ENCODE data around the gene PRR14. TPM values are rescaled to one million over a fixed set of nuclear protein-coding genes. Genes with fewer than 3 reads are reported as not detected.
A peak's percentile ranks its signal among the peaks of the same experiment; 100 is the strongest.
"Not testable (repeated sequence)": the region's sequence is repeated elsewhere in the genome, so short reads cannot be mapped to it uniquely, and the experiment has no call there.

PRR14 gene
- total RNA-seq, 1 donor from 2014 or later, result 45.7 TPM

DNA sequence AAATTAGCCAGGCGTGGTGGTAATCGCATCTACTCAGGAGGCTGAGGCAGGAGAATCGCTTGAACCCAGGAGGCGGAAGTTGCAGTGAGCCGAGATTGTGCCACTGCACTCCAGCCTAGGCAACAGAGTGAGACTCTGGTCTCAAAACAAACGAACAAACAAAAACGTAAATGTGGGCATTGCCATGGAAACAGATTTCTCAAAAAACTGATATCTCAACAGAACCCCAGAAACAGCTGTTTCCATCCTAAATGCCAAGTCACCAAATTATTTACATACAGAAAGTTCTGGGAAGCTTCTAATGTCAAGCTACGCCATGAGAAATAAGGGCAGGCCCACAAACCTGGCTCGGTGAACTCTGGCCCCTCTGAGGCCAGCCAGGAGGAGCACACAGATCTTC, 24.5 kb upstream of the PRR14 start:
- no peak for DNase-seq (ENCODE audit: low spot score)
- no peak for ATAC-seq
- intact Hi-C loops (cut with DNase I), result no loop called here

GRCh38 chr16:30628628-30629540, 21.9 kb upstream of the PRR14 start:
- DNase-seq (ENCODE audit: low spot score) (peak; percentile 94), ATAC-seq (peak; percentile 92)
- intact Hi-C loops (cut with DNase I), result no loop called here

GRCh38 chr16:30632454-30632853, 18.3 kb upstream of the PRR14 start:
- ATAC-seq; intact Hi-C loops (cut with DNase I); DNase-seq (ENCODE audit: low spot score): not testable (repeated sequence)

DNA sequence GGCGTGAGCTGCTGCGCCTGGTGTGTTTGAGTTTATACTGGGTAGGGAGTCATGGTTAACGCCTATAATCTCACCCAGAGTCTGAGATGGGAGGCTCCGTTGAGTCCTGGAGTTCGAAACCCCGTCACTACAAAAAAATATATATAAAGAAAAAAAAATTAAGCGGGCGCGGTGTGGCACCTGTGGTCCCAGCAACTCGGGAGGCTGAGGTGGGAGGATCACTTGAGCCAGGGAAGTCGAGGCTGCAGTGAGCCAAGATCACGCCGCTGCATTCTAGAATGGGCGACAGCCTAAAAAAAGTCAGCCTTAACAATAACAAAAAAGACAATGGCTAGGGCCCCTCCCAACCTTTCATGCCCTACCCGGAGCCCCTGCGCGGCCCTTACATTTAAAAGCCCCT, 17.2 kb upstream of the PRR14 start:
- intact Hi-C loops (cut with DNase I), result no loop called here
- no peak for ATAC-seq
- no peak for DNase-seq (ENCODE audit: low spot score)

DNA sequence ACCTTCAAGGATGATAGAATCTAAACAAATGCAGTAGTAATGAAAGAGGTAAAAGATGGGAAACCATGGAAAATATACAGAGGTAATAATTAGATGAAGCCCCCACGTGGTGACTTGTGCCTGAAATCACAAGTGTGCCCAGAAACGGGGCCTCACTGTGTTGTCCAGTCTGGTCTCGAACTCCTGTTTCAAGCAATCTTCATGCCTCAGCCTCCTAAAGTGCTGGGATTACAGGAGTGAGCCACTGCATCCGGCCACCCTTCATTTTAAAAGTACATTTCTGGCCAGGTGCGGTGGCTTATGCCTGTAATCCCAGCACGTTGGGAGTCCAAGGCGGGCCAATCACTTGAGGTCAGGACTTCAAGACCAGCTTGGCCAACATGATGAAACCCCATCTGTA, 14.2 kb upstream of the PRR14 start:
- intact Hi-C loops (cut with DNase I), result no loop called here
- ATAC-seq, result no peak
- DNase-seq (ENCODE audit: low spot score), result no peak

DNA sequence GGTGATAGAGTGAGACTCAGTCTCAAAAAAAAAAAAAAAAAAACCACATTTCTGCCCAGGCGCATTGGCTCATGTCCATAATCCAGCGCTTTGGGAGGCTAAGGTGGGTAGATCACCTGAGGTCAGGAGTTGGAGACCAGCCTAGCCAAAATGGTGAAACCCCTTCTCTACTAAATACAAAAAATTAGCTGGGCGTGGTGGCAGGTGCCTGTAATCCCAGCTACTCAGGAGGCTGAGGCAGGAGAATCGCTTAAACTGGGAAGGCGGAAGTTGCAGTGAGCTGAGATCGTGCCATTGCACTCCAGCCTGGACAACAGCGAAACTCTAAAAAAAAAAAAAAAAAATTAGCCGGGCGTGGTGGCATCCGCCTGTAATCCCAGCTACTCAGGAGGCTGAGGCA, 13.6 kb upstream of the PRR14 start:
- DNase-seq (ENCODE audit: low spot score); intact Hi-C loops (cut with DNase I); ATAC-seq: not testable (repeated sequence)

DNA sequence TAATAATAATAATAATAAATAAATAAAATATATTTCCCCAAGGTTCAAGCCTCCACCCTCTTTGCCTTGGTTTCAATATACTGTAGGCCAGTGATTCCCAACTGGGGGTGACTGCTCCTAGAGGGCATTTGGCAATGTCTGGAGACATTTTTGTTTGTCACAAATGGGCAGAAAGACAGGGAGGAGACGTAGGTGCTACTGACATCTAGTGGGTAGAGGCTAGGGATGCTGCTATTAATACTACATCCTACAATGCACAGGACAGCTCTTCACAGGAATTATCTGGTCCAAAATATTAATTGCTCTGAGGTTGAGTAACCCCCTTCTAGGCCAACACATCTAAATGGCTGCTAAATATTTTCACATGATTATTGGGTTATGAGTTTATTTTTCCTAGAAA, 12.8 kb upstream of the PRR14 start:
- ATAC-seq (no peak), DNase-seq (ENCODE audit: low spot score) (no peak)
- intact Hi-C loops (cut with DNase I), result no loop called here

DNA sequence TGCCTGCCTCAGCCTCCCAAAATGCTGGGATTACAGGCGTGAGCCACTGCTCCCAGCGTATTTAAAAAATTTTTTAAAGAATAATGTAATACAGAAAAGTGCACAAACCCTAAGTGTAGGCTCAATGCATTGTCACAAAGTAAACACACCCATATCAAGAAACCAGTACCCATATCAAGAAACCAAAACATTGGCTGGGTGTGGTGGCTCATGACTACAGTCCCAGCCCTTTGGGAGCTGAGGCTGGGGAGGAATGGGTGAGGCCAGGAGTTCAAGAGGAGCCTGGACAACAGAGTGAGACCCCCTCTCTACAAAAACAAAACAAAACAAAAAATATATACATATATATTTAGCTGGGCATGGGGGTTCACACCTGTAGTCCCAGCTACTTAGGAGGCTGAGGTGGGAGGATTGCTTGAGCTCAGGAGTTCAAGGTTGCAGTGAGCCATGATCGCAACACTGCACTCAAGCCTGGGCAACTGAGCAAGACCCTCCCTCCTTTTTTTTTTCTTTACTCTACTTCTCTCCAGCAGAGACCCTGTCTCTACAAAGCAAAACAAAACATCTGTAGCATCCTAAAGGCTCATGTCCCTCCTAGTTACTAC, 9.3 kb upstream of the PRR14 start:
- intact Hi-C loops (cut with DNase I), result no loop called here
- no peak for ATAC-seq
- no peak for DNase-seq (ENCODE audit: low spot score)

GRCh38 chr16:30644334-30644830, 6.4 kb upstream of the PRR14 start:
- intact Hi-C loops (cut with DNase I), result no loop called here
- DNase-seq (ENCODE audit: low spot score) (no peak), ATAC-seq (no peak)

GRCh38 chr16:30645727-30646126, 5.0 kb upstream of the PRR14 start:
- ATAC-seq, result no peak
- DNase-seq (ENCODE audit: low spot score), result no peak
- intact Hi-C loops (cut with DNase I), result no loop called here

DNA sequence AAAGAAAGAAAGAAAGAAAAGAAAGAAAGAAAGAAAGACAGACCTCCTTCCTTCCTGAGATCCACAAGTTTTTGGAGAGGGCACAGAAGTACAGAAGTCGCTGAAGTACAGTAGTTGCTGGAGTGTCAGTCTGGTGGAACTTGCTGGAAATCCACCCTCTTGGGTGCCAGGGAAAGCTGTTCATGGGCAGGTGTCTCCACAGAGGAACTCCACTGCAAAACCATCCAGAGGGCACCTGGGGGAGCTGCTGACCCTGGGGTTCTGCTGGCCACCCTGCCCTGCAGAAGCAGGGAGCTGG, 3.5 kb upstream of the PRR14 start:
- intact Hi-C loops (cut with DNase I), result no loop called here
- DNase-seq (ENCODE audit: low spot score), result no peak
- ATAC-seq, result no peak

GRCh38 chr16:30649725-30650368, 913 bp upstream of the PRR14 start:
- ATAC-seq, result peak; percentile 2
- intact Hi-C loops (cut with DNase I), result no loop called here
- peak; percentile 78 for DNase-seq (ENCODE audit: low spot score)

GRCh38 chr16:30651124-30652004, 604 bp downstream of the PRR14 start:
- ATAC-seq, result peak; percentile 52
- peak; percentile 80 for DNase-seq (ENCODE audit: low spot score)
- intact Hi-C loops (cut with DNase I), result no loop called here

DNA sequence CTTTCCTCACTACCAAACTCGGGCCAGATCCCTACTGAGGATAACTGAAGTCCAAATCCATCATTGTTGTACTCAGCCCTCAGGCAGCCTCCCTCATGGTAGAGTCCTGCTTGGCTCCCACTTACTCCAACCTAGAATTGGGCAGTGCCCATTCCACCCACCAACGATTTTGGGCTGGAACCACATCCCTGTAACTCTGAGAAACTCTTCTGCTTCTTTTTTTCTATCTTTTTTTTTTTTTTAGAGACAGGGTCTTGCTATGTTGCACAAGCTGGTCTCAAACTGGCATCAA, 1.2 kb downstream of the PRR14 start:
- intact Hi-C loops (cut with DNase I), result no loop called here
- DNase-seq (ENCODE audit: low spot score) (no peak), ATAC-seq (no peak)

- no peak for DNase-seq (ENCODE audit: low spot score)
- no peak for ATAC-seq
- intact Hi-C loops (cut with DNase I), result no loop called here
Observed at GRCh38 chr16:30652718-30653117, 2.0 kb downstream of the PRR14 start.

- ATAC-seq (no peak), DNase-seq (ENCODE audit: low spot score) (no peak)
- intact Hi-C loops (cut with DNase I), result no loop called here
Observed at GRCh38 chr16:30654856-30655255, 4.1 kb downstream of the PRR14 start.

DNA sequence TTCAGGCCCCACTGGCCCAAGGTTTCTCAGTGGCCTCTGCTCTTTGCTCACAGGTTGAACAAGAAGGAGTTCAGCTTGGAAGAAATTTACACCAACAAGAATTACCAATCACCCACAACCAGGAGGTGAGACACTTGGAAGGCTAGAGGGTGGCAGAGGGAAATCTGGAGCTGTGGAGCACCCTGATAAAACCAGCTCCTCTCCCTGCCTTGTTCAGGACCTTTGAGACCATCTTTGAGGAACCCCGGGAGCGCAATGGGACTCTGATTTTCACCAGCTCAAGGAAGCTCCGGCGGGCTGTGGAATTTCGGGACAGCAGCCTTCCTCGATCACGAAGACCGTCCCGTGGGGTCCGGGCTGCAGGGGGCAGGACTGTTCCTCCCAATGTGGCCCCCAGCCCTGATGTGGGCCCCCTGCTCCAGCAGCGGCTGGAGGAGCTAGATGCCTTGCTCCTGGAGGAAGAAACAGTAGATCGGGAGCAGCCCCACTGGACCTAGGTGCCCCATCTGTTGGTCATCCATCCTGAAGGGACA, 5.1 kb downstream of the PRR14 start:
- ATAC-seq (no peak), DNase-seq (ENCODE audit: low spot score) (peak; percentile 64)
- intact Hi-C loops (cut with DNase I), result no loop called here

DNA sequence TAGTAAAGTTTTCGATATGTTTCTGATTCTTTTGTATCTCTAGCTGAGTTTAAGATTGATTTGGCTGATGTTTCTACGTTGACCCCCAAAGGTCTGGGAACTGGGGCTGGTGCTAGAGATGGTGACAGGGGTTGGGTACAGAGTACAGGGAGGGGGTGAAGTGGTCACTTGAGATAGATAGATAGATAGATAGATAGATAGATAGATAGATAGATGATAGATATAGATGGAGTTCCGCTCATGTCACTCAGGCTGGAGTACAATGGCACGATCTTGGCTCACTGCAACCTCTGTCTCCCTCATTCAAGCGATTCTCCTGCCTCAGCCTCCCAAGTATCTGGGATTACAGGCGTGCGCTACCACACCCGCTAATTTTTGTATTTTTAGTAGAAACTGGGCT, 5.6 kb downstream of the PRR14 start:
- ATAC-seq, result no peak
- no peak for DNase-seq (ENCODE audit: low spot score)
- intact Hi-C loops (cut with DNase I), result no loop called here

Data from sciatic nerve (tissue), 2 donors.